Endothelial cell of umbilical vein (primary cell): ENCODE measurements around the gene SMIM24. TPM values are rescaled to one million over a fixed set of nuclear protein-coding genes. Genes with fewer than 3 reads are reported as not detected.

Experiments used
- BruUV-seq: library from RNA; stranded (reverse); fragments of 400-500 nt; replicated peaks from 2 replicates; lab custom pipeline; 2021; lab: Mats Ljungman, UMichigan
- CTCF ChIA-PET: fragments of 300-600, 350-600 bp; sonication (Branson Sonifier 250); formaldehyde crosslinking; loops from one replicate; lab custom pipeline; 2021; ENCODE audit warnings: antibody characterized with exemption, inconsistent platforms; lab: Charles Lee
- POLR2A ChIA-PET: fragments of 300-600, 350-600 bp; sonication (Branson Sonifier 250); formaldehyde crosslinking; loops from one replicate; lab custom pipeline; 2021; ENCODE audit warnings: antibody characterized with exemption, inconsistent platforms; lab: Charles Lee
- DNase-seq: peaks from one replicate; pipeline ENCODE4 v3.0.0-alpha.2; 2011; ENCODE audit warnings: low read depth, low spot score
- FAIRE-seq: peaks from 2 replicates; lab custom pipeline; 2011; peaks lifted over from hg19 to GRCh38; lab: Jason Lieb, UNC
- H2AFZ ChIP-seq: 2 replicates; pipeline ENCODE4 v1.6.0; 2012; ENCODE audit warnings: low read depth, low read length, control low read depth, inconsistent platforms
- H3K27ac ChIP-seq: 2 replicates; pipeline ENCODE4 v1.5.1; 2011; ENCODE audit warnings: low read depth, mild to moderate bottlenecking, control low read depth, low read length, moderate library complexity; ENCODE audit not compliant: insufficient read depth
- H3K27me3 ChIP-seq, 2 experiments: 2 replicates each; pipeline versions ENCODE4 v1.6.0 to v1.6.1; 2011; ENCODE audit warnings: low read length in 2 of 2, mixed read lengths in 1 of 2; ENCODE audit not compliant: control insufficient read depth in 2 of 2, insufficient read depth in 2 of 2
- H3K36me3 ChIP-seq, 2 experiments: 2 replicates in 1 of 2; 3 replicates in 1 of 2; pipeline ENCODE4 v1.5.1; 2011; ENCODE audit warnings: low read length in 2 of 2, mild to moderate bottlenecking in 1 of 2, moderate library complexity in 1 of 2; ENCODE audit not compliant: control insufficient read depth in 2 of 2, insufficient read depth in 2 of 2; ENCODE audit errors: extremely low read depth in 1 of 2
- H3K4me1 ChIP-seq: 3 replicates; pipeline ENCODE4 v1.5.1; 2011; ENCODE audit warnings: mild to moderate bottlenecking, low read length; ENCODE audit not compliant: control insufficient read depth, insufficient read depth; ENCODE audit errors: extremely low read depth
- H3K4me2 ChIP-seq: 2 replicates; pipeline ENCODE4 v1.6.1; 2011; ENCODE audit warnings: low read length, control low read depth, mixed read lengths; ENCODE audit not compliant: insufficient read depth
- H3K4me3 ChIP-seq, 3 experiments: fragments of 200-600 bp in 1 of 3; sonication (generic), shearing (Covaris generic) in 1 of 3; replicated peaks in 1 of 3; 2 replicates each; pipeline ENCODE4 v1.5.1; 2011 to 2016; ENCODE audit warnings: control low read depth in 3 of 3, low read length in 3 of 3, mild to moderate bottlenecking in 2 of 3, inconsistent platforms in 1 of 3, low read depth in 1 of 3, moderate library complexity in 1 of 3; ENCODE audit not compliant: insufficient read depth in 1 of 3
- H3K79me2 ChIP-seq: 2 replicates; pipeline ENCODE4 v1.6.0; 2012; ENCODE audit warnings: low read length, inconsistent platforms; ENCODE audit not compliant: control insufficient read depth, insufficient read depth
- H3K9ac ChIP-seq: replicated peaks from 2 replicates; pipeline ENCODE3; 2011; ENCODE audit warnings: low read length, control low read depth; ENCODE audit not compliant: insufficient read depth; ENCODE audit errors: extremely low read depth
- H3K9me1 ChIP-seq: replicated peaks from 3 replicates; pipeline ENCODE4 v1.6.0; 2011; ENCODE audit warnings: mild to moderate bottlenecking, low read length; ENCODE audit not compliant: control insufficient read depth, insufficient read depth; ENCODE audit errors: extremely low read depth
- H3K9me3 ChIP-seq: replicated peaks from 2 replicates; pipeline ENCODE4 v1.5.1; 2012; ENCODE audit warnings: low read length, inconsistent platforms; ENCODE audit not compliant: control insufficient read depth, insufficient read depth
- H4K20me1 ChIP-seq: replicated peaks from 2 replicates; pipeline ENCODE3; 2011; ENCODE audit warnings: mild to moderate bottlenecking, low read length; ENCODE audit not compliant: control insufficient read depth, insufficient read depth; ENCODE audit errors: extremely low read depth
- CTCF ChIP-seq, 2 donors: IDR thresholded peaks; 1 replicate in 1 of 2; 2 replicates in 1 of 2; pipeline ENCODE4 v1.5.1; 2011; ENCODE audit warnings: low read length in 2 of 2, mild to moderate bottlenecking in 2 of 2, moderate library complexity in 2 of 2, control low read depth in 1 of 2, inconsistent platforms in 1 of 2, low read depth in 1 of 2; ENCODE audit not compliant: insufficient read depth in 1 of 2; ENCODE audit errors: extremely low read depth in 1 of 2
- FOS ChIP-seq: IDR thresholded peaks from 2 replicates; pipeline ENCODE4 v1.6.1; 2011; ENCODE audit warnings: mild to moderate bottlenecking, low read length, moderate library complexity, borderline replicate concordance; ENCODE audit not compliant: insufficient read depth
- MAX ChIP-seq: IDR thresholded peaks from 2 replicates; pipeline ENCODE4 v1.6.1; 2011; ENCODE audit not compliant: insufficient read depth, insufficient read length
- POLR2AphosphoS5 ChIP-seq: IDR thresholded peaks from 2 replicates; pipeline ENCODE4 v1.6.1; 2012; ENCODE audit warnings: low read depth, mild to moderate bottlenecking, control low read depth, low read length, moderate library complexity; ENCODE audit not compliant: insufficient read depth
- dilution Hi-C: fragments of 300-500 bp; cut with MboI; formaldehyde crosslinking; loops from one replicate; pipeline ENCODE4 v1.15.0; 2019; ENCODE audit warnings: low sequenced_read_pairs; ENCODE audit not compliant: extremely low pct_ligation_motif_present
- intact Hi-C: fragments of 100-400 bp; cut with micrococcal nuclease; formaldehyde crosslinking; loops from one replicate; pipeline ENCODE4 v1.10.0; 2022
- polyA plus RNA-seq, 4 experiments: library from polyadenylated mRNA; depleted of rRNA in 3 of 4; stranded (reverse) in 3 of 4; unstranded in 1 of 4; fragments of >200 nt; gene quantifications; 2 replicates each; pipeline versions ENCODE4 v1.2.1 to v1.2.3, GENCODE V29; 2011 to 2012; ENCODE audit warnings: missing spikeins in 1 of 4
- total RNA-seq: library from RNA; stranded (reverse); gene quantifications from 2 replicates; pipeline ENCODE4 v1.2.3, GENCODE V29; 2021

The SMIM24 gene
- total and polyA plus RNA-seq, 2 donors (not counting 3 experiments of a cell fraction or from before 2014, with no cell fraction given), result not detected

- dilution Hi-C loops, result no loop called here
- CTCF ChIA-PET, result interaction anchor here (1.0 to 1.4 kb wide), 2 partner anchors 18 to 96 kb away, joined by 3 to 5 read pairs; no protein-coding TSS in a partner anchor
- TF ChIP-seq CTCF (IDR thresholded peaks at IDR 0.05; ENCODE audit: extremely low read depth in 1 of 2, insufficient read depth in 1 of 2, low read depth in 1 of 2, low read length in 2 of 2), result peak in 1 of 2 donors; percentile 24
- TF ChIP-seq MAX, result no peak
- no peaks in the 10 kb centered on the region for H4K20me1 ChIP-seq
- H3K79me2 ChIP-seq, result peaks cover 7% of the 10 kb centered on the region
- H3K4me2 ChIP-seq, result no peak overlapping the region
- H3K4me3 ChIP-seq, result no peak overlapping the region
- BruUV-seq, result no TSS peak
- intact Hi-C loops, result no loop called here
- H2AFZ ChIP-seq, result no peak overlapping the region
- no peaks in the 10 kb centered on the region for H3K4me1 ChIP-seq
- DNase-seq (no peak), FAIRE-seq (no peak)
- POLR2A ChIA-PET, result no interaction called here
- peaks cover 5 to 51% of the 10 kb centered on the region in 2 experiments for H3K36me3 ChIP-seq
- no peaks in the 10 kb centered on the region for H3K9me1 ChIP-seq
- no peak overlapping the region for H3K9ac ChIP-seq
- H3K27ac ChIP-seq, result no peak overlapping the region
- no peaks in the 10 kb centered on the region for H3K9me3 ChIP-seq
- H3K27me3 ChIP-seq, result no peaks in the 10 kb centered on the region
These were observed 46.3 kb upstream of the SMIM24 start for GRCh38 chr19:3526507-3527237.

DNA sequence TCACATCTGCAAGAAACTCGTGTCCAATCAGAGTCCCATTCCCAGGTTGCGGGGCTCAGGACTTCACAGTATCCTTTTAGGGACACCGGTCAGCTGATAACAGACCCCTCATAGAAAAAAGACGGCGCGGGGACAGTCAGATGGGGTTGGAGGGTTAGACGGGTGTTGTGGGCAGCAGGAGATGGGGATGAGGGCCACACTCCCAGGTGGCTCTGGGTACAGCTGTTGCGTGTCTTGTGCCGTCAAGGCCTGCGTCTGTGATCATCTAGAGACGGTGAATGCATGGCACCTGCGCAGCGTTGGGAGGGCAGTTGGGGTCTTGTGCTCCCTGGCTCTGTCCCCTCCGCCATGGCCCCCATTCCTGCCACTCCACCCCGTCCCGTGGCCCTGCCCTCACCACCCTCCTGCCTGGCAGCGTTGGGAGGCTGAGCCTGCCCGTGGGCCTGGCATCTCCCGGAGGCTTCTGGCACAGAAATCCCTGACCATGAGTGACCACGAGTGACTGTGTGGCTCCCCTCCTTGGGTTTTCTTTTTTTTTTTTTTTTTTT is 44.7 kb upstream of the SMIM24 start:
- H3K27me3 ChIP-seq, result no peaks in the 10 kb centered on the region
- H3K4me3 ChIP-seq, result no peak overlapping the region
- no peak overlapping the region for H3K27ac ChIP-seq
- no peak overlapping the region for H2AFZ ChIP-seq
- FAIRE-seq (no peak), DNase-seq (no peak)
- H3K4me2 ChIP-seq, result no peak overlapping the region
- dilution Hi-C loops, result no loop called here
- TF ChIP-seq FOS (no peak), POLR2AphosphoS5 (no peak)
- H3K36me3 ChIP-seq, result peaks cover 0 to 44% of the 10 kb centered on the region in 2 experiments
- no peaks in the 10 kb centered on the region for H3K9me3 ChIP-seq
- H3K4me1 ChIP-seq, result no peaks in the 10 kb centered on the region
- no TSS peak for BruUV-seq
- H3K79me2 ChIP-seq, result peaks cover 20% of the 10 kb centered on the region
- intact Hi-C loops, result no loop called here
- H3K9me1 ChIP-seq, result no peaks in the 10 kb centered on the region
- H3K9ac ChIP-seq, result no peak overlapping the region
- ChIA-PET POLR2A (no interaction called here), CTCF (no interaction called here)
- H4K20me1 ChIP-seq, result no peaks in the 10 kb centered on the region
